LHCN-M2 (cell line): ENCODE data around the gene APBB1IP. TPM values are rescaled to one million over a fixed set of nuclear protein-coding genes. Genes with fewer than 3 reads are reported as not detected.
"Not testable (repeated sequence)": the region's sequence is repeated elsewhere in the genome, so short reads cannot be mapped to it uniquely, and the experiment has no call there.

Experiments used
- DNase-seq: peaks from one replicate; pipeline ENCODE4 v3.0.0-alpha.2; 2012; ENCODE audit warnings: low read depth
- total RNA-seq: library from RNA; depleted of rRNA; stranded (reverse); fragments of >200 nt; gene quantifications from 2 replicates; pipeline ENCODE4 v1.2.3, GENCODE V29; 2014

Gene APBB1IP
- total RNA-seq, 1 experiment from 2014 or later: not detected

DNA sequence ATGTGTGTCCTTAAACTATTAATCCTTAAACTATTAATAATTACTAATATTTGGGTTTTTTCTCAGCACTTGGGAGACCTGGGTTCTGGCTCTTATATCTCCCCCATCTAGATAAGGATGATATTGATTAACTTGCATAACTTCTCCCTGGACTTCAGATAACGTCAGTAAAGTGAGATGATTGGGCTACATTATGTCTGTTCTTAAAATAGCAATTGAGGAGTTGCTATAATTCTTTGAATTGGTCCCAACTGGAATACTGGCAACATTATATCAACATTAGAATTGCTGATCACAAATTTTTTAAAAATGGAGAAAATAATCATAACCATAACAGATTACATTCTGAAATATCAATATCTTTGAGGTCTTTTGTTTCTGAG is 1.9 kb downstream of the APBB1IP start:
- DNase-seq: no peak

DNA sequence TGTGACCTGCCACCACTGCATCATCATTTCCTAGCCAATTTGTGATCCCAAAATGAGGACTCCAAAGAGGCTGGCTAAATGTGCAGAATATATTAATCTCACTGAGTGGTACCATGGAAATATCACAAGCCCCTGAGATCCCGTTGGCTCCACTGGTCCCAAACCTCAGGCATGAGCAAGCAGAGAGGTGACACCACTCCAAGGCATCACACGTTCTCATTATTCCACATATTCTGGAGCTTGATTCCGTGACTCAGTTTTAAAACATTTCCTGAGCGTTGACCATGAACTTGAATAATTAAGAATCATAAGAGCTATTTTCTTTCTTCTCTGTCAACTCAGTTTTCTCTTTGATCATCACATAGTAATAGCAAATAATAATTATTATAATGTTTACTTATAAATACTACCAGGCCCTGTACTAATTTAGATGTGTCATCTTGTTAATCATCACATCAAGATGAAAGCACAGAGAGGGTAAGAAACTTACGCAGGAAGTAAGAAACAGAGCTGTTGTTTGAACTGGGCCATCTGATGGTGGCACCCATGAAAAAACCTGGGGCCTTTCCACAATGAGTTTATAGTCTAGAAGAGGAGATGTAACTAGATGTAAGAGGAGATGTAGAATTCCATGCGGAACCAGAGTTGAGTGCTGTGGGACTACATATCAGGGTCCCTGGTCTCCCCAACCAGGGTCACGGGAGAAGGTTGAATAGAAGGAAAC is 3.5 kb downstream of the APBB1IP start:
- DNase-seq: no peak

DNA sequence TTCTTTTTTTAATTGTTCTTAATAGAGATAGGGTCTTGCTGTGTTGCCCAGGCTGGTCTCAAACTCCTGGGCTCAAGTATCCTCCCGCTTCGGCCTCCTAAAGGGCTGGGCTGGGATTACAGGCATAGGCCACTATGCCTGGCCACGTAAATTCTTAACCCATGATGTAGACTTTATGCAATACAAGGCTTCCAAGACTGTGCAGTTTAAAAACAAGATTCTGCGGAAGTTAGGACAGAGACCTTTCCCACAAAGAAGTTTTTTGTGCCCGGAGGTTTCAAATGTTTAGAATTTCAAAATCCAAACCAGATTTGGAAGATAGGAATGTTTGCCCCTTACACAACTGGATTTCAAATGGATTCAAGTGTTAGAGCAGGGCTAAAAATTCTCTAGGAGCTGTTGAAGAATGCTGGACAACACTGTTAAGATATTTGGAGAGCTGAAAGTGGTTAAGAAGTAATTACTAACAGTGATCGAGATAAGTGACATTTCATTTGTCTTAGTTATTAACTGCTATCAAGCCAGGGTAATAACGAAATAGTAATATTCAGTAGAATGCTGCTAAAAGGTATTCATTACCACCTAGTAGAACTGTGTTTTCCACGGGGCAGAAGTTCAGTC is 7.4 kb downstream of the APBB1IP start:
- no peak for DNase-seq

DNA sequence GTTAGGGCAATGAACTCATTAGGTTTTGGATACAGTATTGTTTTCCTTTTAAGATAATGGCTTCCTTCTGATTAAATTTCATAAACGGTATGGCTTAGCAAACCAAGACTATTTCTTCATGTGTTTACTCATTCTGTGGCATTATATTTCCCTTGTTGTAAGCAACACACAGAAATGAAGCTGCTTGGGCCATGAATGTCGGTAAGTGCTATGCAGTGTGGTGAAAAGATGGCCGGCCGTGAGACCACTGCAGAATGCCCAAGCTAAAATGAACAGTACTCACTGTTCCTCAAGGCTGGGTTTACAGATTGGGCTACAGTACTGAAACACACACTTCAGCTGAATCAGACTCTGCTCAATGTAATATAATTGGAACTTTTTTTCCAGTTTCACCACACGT is 8.1 kb downstream of the APBB1IP start:
- DNase-seq: no peak

DNA sequence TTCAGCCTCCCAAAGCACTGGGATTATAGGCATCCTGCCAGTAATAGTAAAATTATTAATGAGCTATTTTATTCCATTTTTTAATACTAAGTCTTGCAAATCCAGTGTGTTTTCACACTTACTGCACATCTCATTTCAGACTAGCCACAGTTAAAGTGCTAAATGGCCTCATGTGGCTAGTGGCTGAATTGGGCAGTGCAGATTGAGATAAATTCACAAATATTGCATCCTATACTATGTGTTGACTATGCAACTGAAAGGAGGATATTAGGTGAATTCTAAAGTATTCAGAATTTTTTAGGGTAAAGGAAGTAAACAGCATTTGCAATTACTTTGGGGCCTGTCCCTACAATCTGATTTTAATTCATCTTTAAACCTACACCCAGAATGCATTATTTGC is 10.2 kb downstream of the APBB1IP start:
- DNase-seq: no peak

DNA sequence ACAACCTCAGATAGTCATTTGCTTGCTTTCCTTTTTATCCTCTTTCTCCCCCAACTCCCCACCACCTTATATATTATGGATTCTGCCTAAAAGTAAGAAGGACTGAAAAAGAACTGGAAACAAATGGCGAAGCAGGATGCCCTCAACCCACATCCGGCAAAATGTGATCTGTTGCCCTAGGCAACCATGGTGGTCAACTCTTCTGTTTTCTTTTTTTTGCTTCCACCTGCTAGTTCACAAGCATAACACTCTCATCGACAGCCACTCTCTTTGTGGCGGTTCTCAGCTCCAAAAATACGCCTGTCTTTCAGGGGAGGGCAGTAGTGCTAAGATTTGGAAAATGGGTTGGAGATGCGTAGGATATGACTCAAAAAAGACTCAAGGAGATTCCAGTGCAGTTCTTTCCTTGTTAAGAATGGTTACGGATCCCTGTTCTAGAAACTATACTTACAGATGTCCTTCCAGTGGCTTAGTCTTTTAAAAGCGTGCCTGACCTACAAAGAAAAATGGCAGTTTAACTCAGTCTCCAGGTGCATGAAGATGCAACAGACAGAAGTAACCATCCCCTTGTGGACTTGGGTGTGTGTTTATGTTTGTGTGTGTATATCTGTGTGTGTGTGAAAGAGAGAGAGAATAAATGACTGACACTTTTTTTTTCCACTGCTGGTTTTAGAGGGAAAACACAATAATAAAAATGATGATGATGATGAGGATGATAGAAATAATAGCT is 10.7 kb downstream of the APBB1IP start:
- no peak for DNase-seq

DNA sequence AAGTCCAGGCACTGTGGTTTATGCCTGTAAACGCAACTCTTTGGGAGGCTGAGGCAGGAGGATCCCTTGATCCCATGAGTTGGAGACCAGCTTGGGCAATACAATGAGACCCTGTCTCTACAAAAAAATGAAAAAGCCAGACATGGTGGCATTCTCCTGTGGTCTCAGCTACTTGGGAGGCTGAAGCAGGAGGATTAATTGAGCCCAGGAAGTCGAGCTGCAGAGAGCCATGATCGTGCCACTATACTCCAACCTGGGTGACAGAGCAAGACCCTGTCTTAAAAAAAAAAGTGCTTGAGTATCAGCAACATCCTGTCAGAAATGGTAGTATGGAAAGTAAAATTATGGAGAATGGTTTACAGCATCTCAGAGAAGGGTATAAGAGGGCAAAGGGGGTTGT is 11.6 kb downstream of the APBB1IP start:
- DNase-seq: no peak

DNA sequence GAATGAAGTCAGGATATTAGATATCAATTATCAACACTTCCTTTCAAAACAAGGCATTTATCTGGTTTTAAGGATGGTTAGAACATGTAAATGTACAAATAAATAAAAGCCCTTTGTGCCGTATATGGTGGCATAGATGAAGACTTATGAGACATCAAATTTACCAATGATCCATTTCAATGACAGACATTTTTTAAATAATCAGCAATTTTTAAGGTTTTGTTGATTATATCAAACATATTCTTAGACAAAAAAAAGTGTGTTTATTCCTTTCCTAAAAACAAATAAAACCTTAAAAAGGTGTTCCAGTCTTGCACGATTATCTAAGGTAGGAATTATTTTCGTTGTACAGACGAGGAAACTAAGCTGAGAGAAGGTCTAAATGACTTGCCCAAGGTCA is 13.8 kb downstream of the APBB1IP start:
- no peak for DNase-seq

DNA sequence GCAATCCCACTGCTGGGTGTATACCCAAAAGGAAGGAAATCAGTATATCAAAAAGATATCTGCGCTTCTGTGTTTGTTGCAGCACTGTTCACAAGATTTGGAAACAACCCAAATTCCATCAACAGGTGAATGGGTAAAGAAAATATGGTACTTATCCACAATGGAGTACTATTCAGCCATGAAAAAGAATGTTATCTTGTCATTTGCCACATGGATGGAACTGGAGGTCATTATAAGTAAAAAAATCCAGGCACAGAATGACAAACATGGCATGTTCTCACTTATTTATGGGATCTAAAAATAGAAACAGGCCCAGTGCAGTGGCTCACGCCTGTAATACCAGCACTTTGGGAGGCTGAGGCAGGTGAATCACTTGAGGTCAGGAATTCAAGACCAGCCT is 15.7 kb downstream of the APBB1IP start:
- no peak for DNase-seq

DNA sequence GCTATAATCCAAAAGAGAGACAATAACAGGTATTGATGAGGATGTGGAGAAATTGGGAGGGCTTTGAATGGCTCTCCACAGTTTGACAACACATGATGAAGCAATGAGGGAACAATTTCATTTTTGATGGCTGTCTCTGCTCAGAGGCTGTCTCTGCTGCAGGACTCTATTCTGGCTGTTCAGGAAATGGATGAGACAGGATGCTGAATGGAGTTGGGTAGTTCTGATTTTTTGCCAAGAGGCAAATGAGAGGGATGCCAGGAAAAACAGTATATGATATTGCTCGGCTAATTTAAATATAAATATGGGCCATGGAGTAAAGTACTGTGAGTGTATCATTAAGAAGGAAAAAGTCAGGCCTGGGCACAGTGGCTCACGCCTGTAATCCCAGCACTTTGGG is 16.8 kb downstream of the APBB1IP start:
- no peak for DNase-seq

DNA sequence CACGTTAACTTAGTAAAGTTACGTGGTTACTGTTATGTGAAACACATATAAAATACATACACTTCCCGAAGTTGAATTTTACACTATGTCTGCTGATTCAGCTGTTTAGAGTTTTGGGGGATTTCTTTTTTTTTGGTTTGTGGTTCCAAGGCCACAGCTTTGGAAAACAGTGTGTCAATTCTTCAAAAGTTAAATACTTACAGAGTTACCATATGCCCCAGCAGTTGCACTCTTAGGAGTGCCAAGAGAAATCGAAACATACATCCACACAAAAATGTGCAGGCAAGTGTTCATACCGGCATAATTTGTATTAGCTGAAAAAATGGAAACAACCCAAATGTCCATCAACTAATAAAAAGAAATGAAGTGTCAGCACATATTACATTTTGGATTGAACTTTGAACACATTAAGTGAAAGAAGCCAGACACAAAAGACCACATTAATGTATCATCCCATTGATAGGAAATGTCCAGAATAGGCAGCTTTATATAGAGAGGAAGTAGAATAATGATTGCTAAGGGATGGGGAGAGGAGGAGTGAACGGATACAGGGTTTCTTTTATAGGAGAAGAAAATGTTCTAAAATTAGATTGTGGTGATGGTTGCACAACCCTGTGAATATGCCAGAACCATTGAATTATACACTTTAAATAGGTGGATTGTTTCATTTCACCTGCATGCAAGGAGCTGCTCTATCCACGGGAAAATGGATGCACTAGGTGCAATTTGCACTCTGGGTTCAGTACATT is 17.6 kb downstream of the APBB1IP start:
- DNase-seq: no peak

DNA sequence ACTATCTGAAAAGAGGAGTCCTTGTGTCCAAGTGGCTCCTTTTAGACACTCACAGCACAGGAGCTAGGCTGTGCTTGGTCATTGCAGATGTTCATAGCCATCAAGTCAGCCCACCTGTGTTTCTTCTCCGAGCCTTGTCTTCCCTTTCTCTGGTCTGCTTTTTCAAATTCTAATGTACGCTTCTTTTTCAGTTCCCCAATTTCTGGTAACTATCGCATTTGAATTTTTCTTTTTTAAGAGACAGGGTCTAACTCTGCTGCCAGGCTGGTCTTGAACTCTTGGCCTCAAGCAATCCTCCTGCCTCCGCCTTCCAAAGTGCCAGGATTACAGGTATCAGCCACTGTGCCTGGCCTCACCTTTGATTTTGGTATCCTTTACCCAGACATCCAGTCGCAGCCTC is 18.9 kb downstream of the APBB1IP start:
- DNase-seq: no peak

DNA sequence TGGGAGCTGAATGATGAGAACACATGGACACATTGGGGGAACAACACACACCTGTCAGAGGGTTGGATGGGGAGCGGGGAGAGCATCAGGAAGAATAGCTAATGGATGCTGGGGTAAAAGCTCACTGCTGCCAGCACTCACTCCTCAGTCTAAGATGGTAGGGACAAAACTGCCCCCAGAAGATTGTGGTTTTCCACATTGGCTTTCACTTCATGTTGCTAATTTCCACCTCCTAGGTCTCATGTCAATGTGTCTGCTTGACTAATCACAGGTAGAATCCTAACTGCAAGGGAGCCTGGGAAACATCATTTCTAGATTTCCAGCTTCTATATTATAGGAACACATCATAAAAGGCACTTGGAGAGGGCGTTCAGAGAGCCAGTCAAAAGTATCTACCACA is 22.6 kb downstream of the APBB1IP start:
- DNase-seq: no peak

DNA sequence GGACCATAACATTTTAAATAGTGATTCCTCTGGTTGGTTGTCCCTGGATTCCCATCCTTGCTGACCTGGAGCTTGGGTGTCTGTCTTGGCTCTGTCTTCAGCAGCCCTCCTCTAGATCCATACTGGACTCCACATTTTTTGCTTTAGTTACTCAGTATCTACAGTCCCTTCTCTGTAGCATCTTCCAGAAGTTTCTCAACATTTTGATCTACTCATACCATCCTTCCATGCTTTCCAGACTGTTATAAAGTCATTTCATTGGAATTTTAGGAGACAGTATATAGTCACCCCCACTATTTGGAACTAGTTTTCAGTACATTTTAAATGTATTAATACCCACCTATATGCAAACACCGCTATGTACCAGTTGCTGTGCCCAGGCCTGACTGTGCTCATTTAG is 25.8 kb downstream of the APBB1IP start:
- no peak for DNase-seq

DNA sequence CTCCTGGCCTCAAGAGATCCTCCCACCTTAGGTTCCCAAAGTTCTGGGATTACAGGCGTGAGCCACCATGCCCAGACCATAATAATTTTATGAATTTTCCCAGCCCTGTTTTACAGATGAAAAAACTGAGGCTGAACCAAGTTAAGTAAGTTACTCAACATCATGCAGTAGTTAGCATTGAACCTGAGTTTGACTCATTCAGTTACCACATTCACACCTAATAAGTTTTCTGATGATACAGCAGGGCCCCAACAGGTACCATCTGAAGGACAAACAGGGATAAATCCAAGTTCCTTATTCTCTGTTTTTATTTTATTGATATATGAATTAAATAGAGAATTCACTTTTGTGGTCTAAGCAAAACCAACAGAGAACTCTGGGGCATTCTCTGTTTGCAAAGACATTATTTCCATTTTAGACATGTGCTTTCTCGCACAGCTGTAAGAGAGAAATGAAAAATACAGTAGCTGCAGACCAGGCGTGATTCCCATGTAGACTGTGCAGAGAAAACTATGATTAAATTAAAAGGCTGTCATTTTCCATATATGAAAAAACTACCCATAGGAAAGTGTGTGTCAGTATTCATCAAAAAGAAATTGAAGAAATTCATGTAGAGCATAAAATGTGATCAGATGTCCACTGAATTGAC is 26.6 kb downstream of the APBB1IP start:
- DNase-seq: no peak

DNA sequence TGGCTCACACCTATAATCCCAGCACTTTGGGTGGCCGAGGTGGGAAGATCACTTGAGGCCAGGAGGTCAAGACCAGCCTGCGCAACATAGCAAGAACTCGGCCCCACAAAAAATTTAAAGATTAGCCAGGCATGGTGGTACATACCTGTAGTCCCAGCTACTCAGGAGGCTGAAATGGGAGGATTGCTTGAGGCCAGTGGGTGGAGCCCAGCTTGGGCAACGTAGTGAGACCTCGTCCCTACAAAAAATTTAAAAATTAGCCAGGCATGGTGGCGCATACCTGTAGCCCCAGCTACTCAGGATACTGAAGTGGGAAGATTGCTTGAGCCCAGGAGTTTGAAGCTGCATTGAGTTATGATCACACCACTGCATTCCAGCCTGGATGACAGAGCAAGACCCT is 28.4 kb downstream of the APBB1IP start:
- not testable (repeated sequence) for DNase-seq

DNA sequence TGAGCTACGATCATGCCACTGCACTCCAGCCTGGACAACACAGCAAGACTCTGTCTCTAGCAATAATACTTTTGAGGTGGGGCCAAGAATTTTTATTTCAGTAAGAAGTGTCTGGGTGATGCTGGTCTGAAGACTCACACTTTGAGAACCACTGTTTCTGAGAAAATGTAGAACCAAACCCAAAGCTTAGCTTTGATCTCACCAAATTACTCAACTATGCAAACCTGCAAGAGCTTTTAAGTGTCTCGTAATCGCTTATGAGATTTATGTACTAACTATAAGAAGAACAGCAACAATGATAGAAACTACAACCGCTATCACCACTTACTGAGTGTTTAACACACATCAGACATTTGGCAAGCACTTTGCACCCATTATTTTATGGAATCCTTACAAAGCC is 29.5 kb downstream of the APBB1IP start:
- DNase-seq: no peak

DNA sequence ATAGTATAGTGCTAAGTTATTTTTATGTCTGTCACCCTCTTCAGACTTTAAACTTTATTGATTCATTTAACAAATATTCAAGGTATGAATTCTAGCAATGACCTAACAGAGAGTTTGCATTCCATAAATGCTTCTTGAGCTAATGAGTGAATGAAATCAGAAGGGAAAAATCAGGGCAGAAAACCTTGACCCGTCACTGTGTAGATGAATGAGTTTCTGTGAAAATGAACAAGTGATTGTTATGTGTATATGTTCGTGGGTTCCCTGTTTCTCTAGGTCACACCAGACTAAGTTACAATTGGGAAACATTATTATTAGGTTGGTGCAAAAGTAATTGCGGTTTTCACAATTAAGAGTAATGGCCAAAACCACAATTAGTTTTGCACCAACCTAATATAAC is 30.1 kb downstream of the APBB1IP start:
- DNase-seq: no peak

DNA sequence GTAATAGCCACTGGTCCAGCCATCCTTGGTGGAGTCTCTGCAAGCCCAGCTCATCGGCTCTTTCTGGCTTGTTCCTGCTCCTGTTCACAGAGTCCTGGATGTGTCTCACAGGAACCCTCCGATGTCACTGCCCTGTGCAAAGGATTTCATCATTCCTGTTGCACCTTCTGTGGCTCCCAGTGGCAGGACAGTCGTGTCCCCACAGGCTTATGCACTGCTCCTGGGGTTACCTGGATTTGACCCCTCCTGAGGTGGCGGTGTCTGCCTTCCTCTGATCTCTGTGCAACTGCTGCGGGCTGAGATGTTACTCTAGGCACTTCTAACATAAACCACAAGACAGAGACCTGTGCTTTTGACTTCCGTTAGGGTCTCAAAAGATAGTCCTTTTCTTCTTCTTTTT is 30.6 kb downstream of the APBB1IP start:
- no peak for DNase-seq

DNA sequence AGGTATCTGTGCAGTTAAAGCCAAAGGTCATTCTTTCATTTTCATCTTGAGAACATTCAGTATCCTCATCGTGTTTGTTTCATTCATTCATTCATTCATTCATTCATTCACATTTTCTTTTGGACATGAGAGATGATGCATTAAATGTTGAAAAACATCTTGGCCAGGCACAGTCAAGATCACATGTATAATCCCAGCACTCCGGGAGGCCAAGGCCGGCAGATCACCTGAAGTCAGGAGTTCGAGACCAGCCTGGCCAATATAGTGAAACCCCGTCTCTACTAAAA is 34.3 kb downstream of the APBB1IP start:
- no peak for DNase-seq

DNA sequence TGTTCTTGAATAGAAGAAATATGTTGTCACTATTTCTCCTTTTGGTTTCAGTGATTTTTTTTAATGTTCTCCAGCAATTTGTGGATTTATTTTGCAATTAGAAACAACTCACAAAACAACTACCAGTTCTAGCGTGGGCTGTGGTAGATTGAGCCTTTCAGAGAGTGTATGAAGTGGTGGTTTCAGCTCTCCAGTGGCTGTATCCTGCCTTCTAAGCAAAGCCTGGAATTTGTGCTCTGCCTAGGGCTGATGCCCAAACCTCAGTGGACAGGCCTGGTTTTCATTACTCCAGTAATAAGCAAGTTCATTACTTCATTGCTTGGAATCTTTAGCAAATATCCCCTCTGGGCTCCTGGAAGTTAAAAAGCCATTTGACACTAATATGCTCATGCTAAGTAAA is 35.9 kb downstream of the APBB1IP start:
- no peak for DNase-seq

DNA sequence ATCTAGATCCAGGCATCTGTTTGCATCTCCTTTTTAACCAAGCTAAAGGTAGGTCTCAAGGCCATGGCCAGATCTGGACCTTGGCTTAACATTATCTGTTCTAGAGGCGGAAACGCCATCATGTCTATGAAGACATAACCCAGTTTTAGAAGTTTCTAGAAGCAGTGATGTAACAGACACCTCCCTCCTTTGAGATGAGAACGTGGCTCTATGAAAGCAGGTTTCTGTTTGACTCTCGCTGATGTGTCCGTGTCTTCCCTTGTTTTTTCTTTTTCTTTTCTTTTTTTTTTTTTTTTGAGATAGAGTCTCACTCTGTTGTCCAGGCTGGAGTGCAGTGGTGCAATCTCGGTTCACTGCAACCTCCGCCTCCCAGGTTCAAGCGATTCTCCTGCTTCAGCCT is 36.7 kb downstream of the APBB1IP start:
- DNase-seq: not testable (repeated sequence)
